M059J (cell line): ENCODE results near the gene VPS37C. TPM values are rescaled to one million over a fixed set of nuclear protein-coding genes. Genes with fewer than 3 reads are reported as not detected.
"Not testable (repeated sequence)": the region's sequence is repeated elsewhere in the genome, so short reads cannot be mapped to it uniquely, and the experiment has no call there.

Source experiments
- DNase-seq: peaks from one replicate; pipeline ENCODE4 v3.0.0-alpha.2; 2012; ENCODE audit warnings: low read depth
- total RNA-seq: library from RNA; depleted of rRNA; stranded (reverse); fragments of >200 nt; shearing (Covaris generic); gene quantifications from 2 replicates; pipeline ENCODE4 v1.2.3, GENCODE V29; 2014; rRNA removed

VPS37C gene
- total RNA-seq, 1 experiment from 2014 or later, result 15.1 TPM

GRCh38 chr11:61095021-61095420, 66.2 kb downstream of the VPS37C start:
- DNase-seq, result no peak

GRCh38 chr11:61094167-61094566, 67.1 kb downstream of the VPS37C start:
- not testable (repeated sequence) for DNase-seq

- DNase-seq, result no peak
Observed at GRCh38 chr11:61092908-61093763, 68.1 kb downstream of the VPS37C start.

- DNase-seq, result no peak
Observed at GRCh38 chr11:61092280-61092766, 68.9 kb downstream of the VPS37C start.

GRCh38 chr11:61091373-61092279, 69.6 kb downstream of the VPS37C start:
- DNase-seq, result peak; percentile 42

GRCh38 chr11:61090982-61091372, 70.2 kb downstream of the VPS37C start:
- DNase-seq, result no peak

- no peak for DNase-seq
Observed at GRCh38 chr11:61090521-61090920, 70.7 kb downstream of the VPS37C start.

- no peak for DNase-seq
Observed at GRCh38 chr11:61089806-61090491, 71.3 kb downstream of the VPS37C start.

GRCh38 chr11:61087426-61088119, 73.7 kb downstream of the VPS37C start:
- no peak for DNase-seq

GRCh38 chr11:61083601-61084147, 77.6 kb downstream of the VPS37C start:
- no peak for DNase-seq

- no peak for DNase-seq
Observed at GRCh38 chr11:61082931-61083531, 78.2 kb downstream of the VPS37C start.

- DNase-seq, result no peak
Observed at GRCh38 chr11:61082062-61082870, 79.0 kb downstream of the VPS37C start.

GRCh38 chr11:61080986-61081590, 80.1 kb downstream of the VPS37C start:
- DNase-seq, result no peak

- no peak for DNase-seq
Observed at GRCh38 chr11:61080526-61080925, 80.7 kb downstream of the VPS37C start.

Other genes starting within 250 kb of the VPS37C start
- 47.7 and 77.7 TPM in 2 replicates for gene TMEM109, start 247.3 kb downstream of the VPS37C start, total RNA-seq
- gene TMEM132A, start 237.0 kb downstream of the VPS37C start, total RNA-seq, result 29.0 and 57.9 TPM in 2 replicates
- gene SLC15A3, start 209.2 kb downstream of the VPS37C start, total RNA-seq, result 7.9 and 23.3 TPM in 2 replicates
- 0.10 TPM in 1 of 2 replicates, not detected in the other for gene CD6, start 189.7 kb downstream of the VPS37C start, total RNA-seq
- gene CD5, start 58.9 kb downstream of the VPS37C start, total RNA-seq, result not detected in 2 replicates
- not detected in 2 replicates for gene PGA3, start 42.1 kb upstream of the VPS37C start, total RNA-seq
- gene PGA4, start 60.9 kb upstream of the VPS37C start, total RNA-seq, result not detected in 2 replicates
- gene PGA5, start 79.7 kb upstream of the VPS37C start, total RNA-seq, result not detected in 2 replicates
- not detected in 2 replicates for gene VWCE, start 133.9 kb upstream of the VPS37C start, total RNA-seq
- 116 and 209 TPM in 2 replicates for gene DDB1, start 171.7 kb upstream of the VPS37C start, total RNA-seq
- 7.8 and 10.9 TPM in 2 replicates for gene TKFC, start 171.8 kb upstream of the VPS37C start, total RNA-seq
- gene CYB561A3, start 200.5 kb upstream of the VPS37C start, total RNA-seq, result 35.5 and 39.4 TPM in 2 replicates
- 44.4 and 67.3 TPM in 2 replicates for gene TMEM138, start 200.9 kb upstream of the VPS37C start, total RNA-seq
- gene TMEM216, start 231.2 kb upstream of the VPS37C start, total RNA-seq, result 25.1 and 38.4 TPM in 2 replicates